ENCODE measurements around the gene ZCCHC4. TPM values are rescaled to one million over a fixed set of nuclear protein-coding genes. Genes with fewer than 3 reads are reported as not detected.
A peak's percentile ranks its signal among the peaks of the same experiment; 100 is the strongest.

The ZCCHC4 gene
- total and polyA plus RNA-seq, 2 experiments from 2014 or later = 4.7 to 9.1 TPM

DNA sequence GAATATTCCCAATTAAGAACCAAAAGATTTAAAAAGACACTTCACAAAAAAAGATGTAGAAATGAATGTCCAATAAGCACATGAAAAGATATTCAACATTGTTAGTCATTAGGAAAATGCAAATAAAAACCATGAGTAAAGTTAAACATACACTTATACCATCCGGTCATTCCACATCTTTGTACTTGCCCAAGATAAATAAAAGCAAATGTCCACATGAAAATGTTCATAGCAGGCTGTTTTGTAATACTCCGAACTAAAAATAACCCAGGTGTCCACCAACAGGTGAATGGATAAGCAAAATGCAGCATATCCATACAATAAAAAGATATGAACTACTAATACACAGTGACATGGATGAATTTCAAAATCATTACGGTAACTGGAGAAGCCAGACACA is 28.6 kb upstream of the ZCCHC4 start:
- Histone ChIP-seq H3K9me3 (ENCODE audit: low read depth) (no peaks in the 10 kb centered on the region), H2AFZ (no peak overlapping the region), H3K4me1 (ENCODE audit: insufficient read depth) (no peaks in the 10 kb centered on the region), H3K27me3 (no peaks in the 10 kb centered on the region), H3K9me2 (replicated peaks; ENCODE audit: insufficient read depth) (no peaks in the 10 kb centered on the region), H4K20me1 (ENCODE audit: insufficient read depth, poor library complexity, severe bottlenecking) (no peaks in the 10 kb centered on the region), H3K4me3 (no peak overlapping the region), H3K79me2 (no peaks in the 10 kb centered on the region), H3K27ac (peak overlapping the region; percentile 23), H3K4me2 (peak overlapping the region; percentile 3), H3K36me3 (replicated peaks; ENCODE audit: insufficient read depth, low read depth) (no peaks in the 10 kb centered on the region)
- TF ChIP-seq EZH2phosphoT487 (IDR thresholded peaks at IDR 0.05; ENCODE audit: low read depth, severe bottlenecking, unreplicated experiment) = no peak
- no peak for TF ChIP-seq EZH2 (IDR thresholded peaks at IDR 0.05; ENCODE audit: borderline replicate concordance)
- TF ChIP-seq, protein P1, sequence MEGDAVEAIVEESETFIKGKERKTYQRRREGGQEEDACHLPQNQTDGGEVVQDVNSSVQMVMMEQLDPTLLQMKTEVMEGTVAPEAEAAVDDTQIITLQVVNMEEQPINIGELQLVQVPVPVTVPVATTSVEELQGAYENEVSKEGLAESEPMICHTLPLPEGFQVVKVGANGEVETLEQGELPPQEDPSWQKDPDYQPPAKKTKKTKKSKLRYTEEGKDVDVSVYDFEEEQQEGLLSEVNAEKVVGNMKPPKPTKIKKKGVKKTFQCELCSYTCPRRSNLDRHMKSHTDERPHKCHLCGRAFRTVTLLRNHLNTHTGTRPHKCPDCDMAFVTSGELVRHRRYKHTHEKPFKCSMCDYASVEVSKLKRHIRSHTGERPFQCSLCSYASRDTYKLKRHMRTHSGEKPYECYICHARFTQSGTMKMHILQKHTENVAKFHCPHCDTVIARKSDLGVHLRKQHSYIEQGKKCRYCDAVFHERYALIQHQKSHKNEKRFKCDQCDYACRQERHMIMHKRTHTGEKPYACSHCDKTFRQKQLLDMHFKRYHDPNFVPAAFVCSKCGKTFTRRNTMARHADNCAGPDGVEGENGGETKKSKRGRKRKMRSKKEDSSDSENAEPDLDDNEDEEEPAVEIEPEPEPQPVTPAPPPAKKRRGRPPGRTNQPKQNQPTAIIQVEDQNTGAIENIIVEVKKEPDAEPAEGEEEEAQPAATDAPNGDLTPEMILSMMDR (IDR thresholded peaks at IDR 0.05; ENCODE audit: poor library complexity) = no peak
- DNase-seq (ENCODE audit: low spot score) = no peak
- 70% methylated on average over 3 of the region's 3 CpGs for WGBS (ENCODE audit: low lambda C conversion rate, missing lambda C conversion rate)

GRCh38 chr4:25284466-25284865 is 28.1 kb upstream of the ZCCHC4 start:
- no peak overlapping the region for H3K4me2 ChIP-seq
- no peaks in the 10 kb centered on the region for H3K9me3 ChIP-seq (ENCODE audit: low read depth)
- no peaks in the 10 kb centered on the region for H3K79me2 ChIP-seq
- no peaks in the 10 kb centered on the region for H3K36me3 ChIP-seq (replicated peaks; ENCODE audit: insufficient read depth, low read depth)
- H2AFZ ChIP-seq = no peak overlapping the region
- H3K9me2 ChIP-seq (replicated peaks; ENCODE audit: insufficient read depth) = no peaks in the 10 kb centered on the region
- H4K20me1 ChIP-seq (ENCODE audit: insufficient read depth, poor library complexity, severe bottlenecking) = no peaks in the 10 kb centered on the region
- no peak overlapping the region for H3K4me3 ChIP-seq
- no peaks in the 10 kb centered on the region for H3K4me1 ChIP-seq (ENCODE audit: insufficient read depth)
- H3K27ac ChIP-seq = no peak overlapping the region
- DNase-seq (ENCODE audit: low spot score) = no peak
- TF ChIP-seq EZH2phosphoT487 (IDR thresholded peaks at IDR 0.05; ENCODE audit: low read depth, severe bottlenecking, unreplicated experiment) = no peak
- no peak for TF ChIP-seq EZH2 (IDR thresholded peaks at IDR 0.05; ENCODE audit: borderline replicate concordance)
- TF ChIP-seq, protein P1 (IDR thresholded peaks at IDR 0.05; ENCODE audit: poor library complexity) = no peak
- no peaks in the 10 kb centered on the region for H3K27me3 ChIP-seq
- 86% methylated on average over 3 of the region's 3 CpGs for WGBS (ENCODE audit: low lambda C conversion rate, missing lambda C conversion rate)

- Histone ChIP-seq H4K20me1 (ENCODE audit: insufficient read depth, poor library complexity, severe bottlenecking) (no peaks in the 10 kb centered on the region), H3K27me3 (no peaks in the 10 kb centered on the region), H2AFZ (no peak overlapping the region), H3K36me3 (replicated peaks; ENCODE audit: insufficient read depth, low read depth) (no peaks in the 10 kb centered on the region), H3K27ac (peak overlapping the region; percentile 5), H3K9me2 (replicated peaks; ENCODE audit: insufficient read depth) (no peaks in the 10 kb centered on the region), H3K4me1 (ENCODE audit: insufficient read depth) (peaks cover 7% of the 10 kb centered on the region), H3K4me2 (peak overlapping the region; percentile 56), H3K9me3 (ENCODE audit: low read depth) (no peaks in the 10 kb centered on the region), H3K4me3 (no peak overlapping the region), H3K79me2 (no peaks in the 10 kb centered on the region)
- WGBS (ENCODE audit: low lambda C conversion rate, missing lambda C conversion rate) = 61% methylated on average over 11 of the region's 11 CpGs
- TF ChIP-seq EZH2 (IDR thresholded peaks at IDR 0.05; ENCODE audit: borderline replicate concordance) = no peak
- no peak for TF ChIP-seq EZH2phosphoT487 (IDR thresholded peaks at IDR 0.05; ENCODE audit: low read depth, severe bottlenecking, unreplicated experiment)
- TF ChIP-seq, protein P1 (IDR thresholded peaks at IDR 0.05; ENCODE audit: poor library complexity) = no peak
- DNase-seq (ENCODE audit: low spot score) = peak; percentile 54
These were observed 22.0 kb upstream of the ZCCHC4 start for GRCh38 chr4:25290490-25291067.
